ENCODE results near the gene SMIM20.

DNA sequence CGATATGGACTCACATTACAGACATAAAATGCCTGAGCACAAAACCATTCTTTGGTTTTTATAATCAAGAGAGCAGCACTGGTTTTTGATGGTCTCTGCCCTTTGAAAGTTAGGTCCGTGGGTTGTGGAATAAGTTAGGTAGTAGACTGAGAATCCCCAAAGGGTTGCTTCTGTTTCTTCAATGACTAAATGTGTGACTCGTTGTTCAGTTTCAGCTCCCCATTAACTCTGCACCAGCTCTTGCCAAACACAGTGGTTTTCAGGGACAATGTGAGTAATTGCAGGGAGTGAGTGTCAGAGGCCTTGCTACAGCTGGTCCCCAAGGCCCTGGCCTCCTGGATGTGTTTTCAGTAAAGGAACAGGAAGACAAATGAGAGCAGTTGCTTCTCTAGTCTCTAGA is 24.8 kb downstream of the SMIM20 start:
- TF ChIP-seq CTCF (conservative IDR thresholded peaks at IDR 0.05; ENCODE audit: low read depth, low read length) (no peak), EZH2phosphoT487 (IDR thresholded peaks at IDR 0.05; ENCODE audit: borderline replicate concordance, low read length) (no peak)
